ENCODE results near the gene ARID1B.

ARID1B gene

GRCh38 chr6:156827382-156827781 lies 50.2 kb downstream of the ARID1B start:
- peaks cover 88% of the 10 kb centered on the region for H3K79me2 ChIP-seq (ENCODE audit: insufficient read depth, low read length)
- no peaks in the 10 kb centered on the region for H3K9me2 ChIP-seq (ENCODE audit: low read depth, low read length)
- no peak overlapping the region for H3K9ac ChIP-seq (ENCODE audit: low read length)
- H3K4me1 ChIP-seq (ENCODE audit: insufficient read depth, low read length, severe bottlenecking) = peaks cover 49% of the 10 kb centered on the region
- H3K4me2 ChIP-seq (ENCODE audit: low read length) = no peak overlapping the region
- no peak overlapping the region for H3K4me3 ChIP-seq (ENCODE audit: low read depth, low read length, poor library complexity, severe bottlenecking)
- H3F3A ChIP-seq (ENCODE audit: insufficient read depth, low read length) = no peaks in the 10 kb centered on the region
- no peak for TF ChIP-seq EZH2 (IDR thresholded peaks at IDR 0.05; ENCODE audit: borderline replicate concordance, low read length)
- no peak for TF ChIP-seq CTCF (IDR thresholded peaks at IDR 0.05; ENCODE audit: low read length)
- H3K27me3 ChIP-seq (ENCODE audit: insufficient read depth, low read length) = no peaks in the 10 kb centered on the region
- H3K9me3 ChIP-seq (ENCODE audit: low read length) = no peaks in the 10 kb centered on the region
- no peak overlapping the region for H3K27ac ChIP-seq (ENCODE audit: low read depth, low read length, poor library complexity, severe bottlenecking)
- no peaks in the 10 kb centered on the region for H4K20me1 ChIP-seq (ENCODE audit: insufficient read depth, low read length)
- H3K36me3 ChIP-seq (ENCODE audit: insufficient read depth, low read length) = peaks cover 31% of the 10 kb centered on the region
- H2AFZ ChIP-seq (ENCODE audit: low read length) = no peak overlapping the region

GRCh38 chr6:156828280-156828703 lies 51.1 kb downstream of the ARID1B start:
- Histone ChIP-seq H3K9me3 (ENCODE audit: low read length) (no peaks in the 10 kb centered on the region), H3K4me1 (ENCODE audit: insufficient read depth, low read length, severe bottlenecking) (peaks cover 49% of the 10 kb centered on the region), H2AFZ (ENCODE audit: low read length) (no peak overlapping the region), H3K4me2 (ENCODE audit: low read length) (no peak overlapping the region), H3K36me3 (ENCODE audit: insufficient read depth, low read length) (peaks cover 36% of the 10 kb centered on the region), H3K9ac (ENCODE audit: low read length) (no peak overlapping the region; the same call in 1 of the 2 replicates), H3F3A (ENCODE audit: insufficient read depth, low read length) (no peaks in the 10 kb centered on the region), H3K79me2 (ENCODE audit: insufficient read depth, low read length) (peaks cover 88% of the 10 kb centered on the region), H3K27ac (ENCODE audit: low read depth, low read length, poor library complexity, severe bottlenecking) (peak overlapping the region; percentile 22), H4K20me1 (ENCODE audit: insufficient read depth, low read length) (no peaks in the 10 kb centered on the region), H3K27me3 (ENCODE audit: insufficient read depth, low read length) (no peaks in the 10 kb centered on the region), H3K4me3 (ENCODE audit: low read depth, low read length, poor library complexity, severe bottlenecking) (no peak overlapping the region), H3K9me2 (ENCODE audit: low read depth, low read length) (no peaks in the 10 kb centered on the region)
- TF ChIP-seq EZH2 (IDR thresholded peaks at IDR 0.05; ENCODE audit: borderline replicate concordance, low read length) (no peak), CTCF (IDR thresholded peaks at IDR 0.05; ENCODE audit: low read length) (no peak)

- Histone ChIP-seq H2AFZ (ENCODE audit: low read length) (no peak overlapping the region), H3K79me2 (ENCODE audit: insufficient read depth, low read length) (peaks cover 86% of the 10 kb centered on the region), H3K4me1 (ENCODE audit: insufficient read depth, low read length, severe bottlenecking) (peaks cover 35% of the 10 kb centered on the region), H3K9ac (ENCODE audit: low read length) (no peak overlapping the region), H3K4me3 (ENCODE audit: low read depth, low read length, poor library complexity, severe bottlenecking) (no peak overlapping the region), H4K20me1 (ENCODE audit: insufficient read depth, low read length) (no peaks in the 10 kb centered on the region), H3K9me3 (ENCODE audit: low read length) (no peaks in the 10 kb centered on the region), H3K27ac (ENCODE audit: low read depth, low read length, poor library complexity, severe bottlenecking) (no peak overlapping the region), H3K9me2 (ENCODE audit: low read depth, low read length) (no peaks in the 10 kb centered on the region), H3K36me3 (ENCODE audit: insufficient read depth, low read length) (peaks cover 36% of the 10 kb centered on the region), H3K4me2 (ENCODE audit: low read length) (no peak overlapping the region), H3F3A (ENCODE audit: insufficient read depth, low read length) (no peaks in the 10 kb centered on the region), H3K27me3 (ENCODE audit: insufficient read depth, low read length) (no peaks in the 10 kb centered on the region)
- TF ChIP-seq EZH2 (IDR thresholded peaks at IDR 0.05; ENCODE audit: borderline replicate concordance, low read length) = no peak
- TF ChIP-seq CTCF (IDR thresholded peaks at IDR 0.05; ENCODE audit: low read length) = no peak
These were observed 52.9 kb downstream of the ARID1B start for GRCh38 chr6:156830126-156830525.

Measured in OCI-LY1 (cell line).